Cardiac fibroblast (primary cell): ENCODE measurements around the gene DUSP8.
A peak's percentile ranks its signal among the peaks of the same experiment; 100 is the strongest.

Experiments
- DNase-seq, 2 donors: peaks; one replicate each; pipeline versions ENCODE4 v3.0.0 to v3.0.0-alpha.2; 2010; ENCODE audit warnings: low read depth in 2 of 2
- H3K4me3 ChIP-seq, 2 donors: replicated peaks in 1 of 2; 1 replicate in 1 of 2; 2 replicates in 1 of 2; pipeline ENCODE4 v1.5.1; 2011; ENCODE audit warnings: low read depth in 2 of 2, low read length in 2 of 2, mild to moderate bottlenecking in 2 of 2, moderate library complexity in 1 of 2
- CTCF ChIP-seq: IDR thresholded peaks from one replicate; pipeline ENCODE4 v1.5.1; 2011; ENCODE audit warnings: low read depth, mild to moderate bottlenecking, low read length, inconsistent platforms

DUSP8 gene

GRCh38 chr11:1562469-1563148, 9.5 kb downstream of the DUSP8 start:
- TF ChIP-seq CTCF: no peak
- DNase-seq: no peak
- H3K4me3 ChIP-seq: no peak overlapping the region

DNA sequence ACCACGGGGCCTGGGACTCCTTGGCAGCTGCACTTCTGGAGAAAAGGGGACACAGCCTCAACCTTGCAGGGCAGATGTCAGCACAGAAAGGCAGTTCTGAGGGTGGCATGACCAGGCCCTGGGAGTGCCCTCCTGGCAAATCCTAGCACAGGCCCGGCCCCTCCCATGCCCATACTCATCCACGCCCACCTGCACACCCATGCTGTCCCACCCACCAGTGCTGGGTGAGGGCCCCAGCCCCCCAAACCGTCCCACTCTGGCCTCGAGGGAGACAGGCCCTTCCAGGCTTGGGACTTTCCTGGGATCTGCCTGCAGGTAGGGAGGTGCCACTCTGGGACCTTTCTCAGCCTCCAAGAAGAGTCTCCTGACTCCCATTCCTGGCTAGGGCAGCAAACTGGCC, 10.1 kb downstream of the DUSP8 start:
- DNase-seq: no peak
- H3K4me3 ChIP-seq: no peak overlapping the region
- TF ChIP-seq CTCF: no peak

- TF ChIP-seq CTCF: no peak
- DNase-seq: no peak
- H3K4me3 ChIP-seq: no peak overlapping the region
Measured at GRCh38 chr11:1561266-1561665, 10.8 kb downstream of the DUSP8 start.

- no peak for TF ChIP-seq CTCF
- no peak overlapping the region for H3K4me3 ChIP-seq
- no peak for DNase-seq
Measured at GRCh38 chr11:1560649-1561251, 11.3 kb downstream of the DUSP8 start.

DNA sequence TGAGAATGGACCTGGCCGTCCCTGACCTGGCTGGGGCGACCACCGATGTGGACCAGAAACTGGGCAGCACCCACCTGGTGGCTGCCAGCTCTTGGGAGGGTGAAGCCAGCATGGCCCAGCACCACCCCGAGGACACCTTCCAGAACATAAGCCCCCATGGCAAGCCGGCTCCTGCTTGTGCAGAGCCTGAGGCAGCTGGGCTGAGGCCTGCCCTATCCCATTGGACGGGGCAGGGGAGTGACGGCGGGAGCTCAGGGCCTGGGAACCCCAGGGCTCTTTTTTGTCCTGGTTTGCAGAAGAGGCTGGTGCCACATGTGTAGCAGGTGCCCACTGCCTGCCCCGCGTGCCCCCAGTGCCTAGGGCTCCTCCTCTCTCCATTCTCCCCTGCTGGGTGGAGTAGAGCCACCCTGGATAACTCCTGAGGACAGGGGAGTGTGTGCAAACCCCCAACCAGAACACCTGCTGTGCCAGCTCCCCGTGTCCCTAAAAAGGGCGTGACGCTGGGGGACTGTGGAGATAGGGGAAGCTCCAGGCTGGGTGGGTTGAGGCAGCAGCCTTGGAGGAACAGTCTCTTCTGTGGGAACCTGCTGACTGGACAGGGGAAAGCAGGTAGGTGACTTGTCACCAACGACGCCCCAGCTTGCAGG, 11.9 kb downstream of the DUSP8 start:
- no peak for TF ChIP-seq CTCF
- DNase-seq: no peak

GRCh38 chr11:1559111-1559951, 12.7 kb downstream of the DUSP8 start:
- DNase-seq: peak; percentile 38 to 90
- TF ChIP-seq CTCF: no peak
- H3K4me3 ChIP-seq: no peak overlapping the region

More for the DNA sequence above, 11.9 kb downstream of the DUSP8 start:
- no peak overlapping the region for H3K4me3 ChIP-seq
